ENCODE measurements around the gene MARCHF6.

DNA sequence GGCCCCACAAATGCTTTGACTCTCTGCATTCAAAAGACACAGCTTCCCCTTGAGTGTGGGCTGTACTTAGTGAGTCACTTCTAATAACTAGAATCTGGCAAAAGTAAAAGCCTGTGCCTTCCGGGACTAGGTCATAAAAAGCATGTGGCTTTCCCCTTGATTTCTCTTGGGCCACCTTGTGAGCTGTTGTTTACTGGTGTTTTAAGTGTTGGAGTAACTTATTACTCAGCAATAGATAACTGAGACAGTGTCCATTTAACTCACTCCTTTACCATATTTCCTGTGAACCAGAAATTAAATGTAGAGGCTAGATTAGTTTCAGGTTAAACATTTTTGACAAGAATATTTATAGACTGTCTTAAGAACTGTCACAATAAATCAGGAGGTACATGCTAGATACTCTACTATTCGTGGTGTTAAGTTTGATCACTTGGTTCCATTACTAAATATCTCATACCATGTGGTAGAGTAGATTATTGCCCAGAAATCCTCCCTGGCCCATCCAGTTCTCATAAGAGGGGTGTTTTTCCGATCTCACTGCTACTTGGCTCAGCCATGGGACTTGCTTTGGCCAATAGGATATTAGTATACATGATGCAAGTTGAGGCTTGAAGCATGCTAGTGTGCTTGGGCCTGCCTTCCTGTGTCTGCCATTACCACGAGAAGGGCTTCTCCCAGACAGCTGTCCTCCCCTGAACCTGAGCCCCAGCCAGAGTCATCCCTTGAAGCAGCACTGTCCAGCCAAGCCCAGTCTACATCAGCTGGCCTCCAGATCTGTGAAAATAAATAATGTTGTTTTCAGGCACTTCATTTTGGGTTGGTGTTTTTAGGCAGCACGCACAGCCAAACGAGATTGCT is 35.4 kb upstream of the MARCHF6 start:
- TF ChIP-seq, protein P1, sequence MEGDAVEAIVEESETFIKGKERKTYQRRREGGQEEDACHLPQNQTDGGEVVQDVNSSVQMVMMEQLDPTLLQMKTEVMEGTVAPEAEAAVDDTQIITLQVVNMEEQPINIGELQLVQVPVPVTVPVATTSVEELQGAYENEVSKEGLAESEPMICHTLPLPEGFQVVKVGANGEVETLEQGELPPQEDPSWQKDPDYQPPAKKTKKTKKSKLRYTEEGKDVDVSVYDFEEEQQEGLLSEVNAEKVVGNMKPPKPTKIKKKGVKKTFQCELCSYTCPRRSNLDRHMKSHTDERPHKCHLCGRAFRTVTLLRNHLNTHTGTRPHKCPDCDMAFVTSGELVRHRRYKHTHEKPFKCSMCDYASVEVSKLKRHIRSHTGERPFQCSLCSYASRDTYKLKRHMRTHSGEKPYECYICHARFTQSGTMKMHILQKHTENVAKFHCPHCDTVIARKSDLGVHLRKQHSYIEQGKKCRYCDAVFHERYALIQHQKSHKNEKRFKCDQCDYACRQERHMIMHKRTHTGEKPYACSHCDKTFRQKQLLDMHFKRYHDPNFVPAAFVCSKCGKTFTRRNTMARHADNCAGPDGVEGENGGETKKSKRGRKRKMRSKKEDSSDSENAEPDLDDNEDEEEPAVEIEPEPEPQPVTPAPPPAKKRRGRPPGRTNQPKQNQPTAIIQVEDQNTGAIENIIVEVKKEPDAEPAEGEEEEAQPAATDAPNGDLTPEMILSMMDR (IDR thresholded peaks at IDR 0.05): no peak
- TF ChIP-seq POLR2AphosphoS5 (IDR thresholded peaks at IDR 0.05): no peak
- no peak for TF ChIP-seq POLR2A (IDR thresholded peaks at IDR 0.05)
